HG03342 (cell line): ENCODE results near the gene PRDX5.

Source experiments
- ATAC-seq: cut with Tn5 transposase; IDR thresholded peaks from one replicate; pipeline ENCODE4 v1.9.1; 2021; ENCODE audit warnings: mild to moderate bottlenecking, moderate library complexity; ENCODE audit not compliant: unreplicated experiment

PRDX5 gene

DNA sequence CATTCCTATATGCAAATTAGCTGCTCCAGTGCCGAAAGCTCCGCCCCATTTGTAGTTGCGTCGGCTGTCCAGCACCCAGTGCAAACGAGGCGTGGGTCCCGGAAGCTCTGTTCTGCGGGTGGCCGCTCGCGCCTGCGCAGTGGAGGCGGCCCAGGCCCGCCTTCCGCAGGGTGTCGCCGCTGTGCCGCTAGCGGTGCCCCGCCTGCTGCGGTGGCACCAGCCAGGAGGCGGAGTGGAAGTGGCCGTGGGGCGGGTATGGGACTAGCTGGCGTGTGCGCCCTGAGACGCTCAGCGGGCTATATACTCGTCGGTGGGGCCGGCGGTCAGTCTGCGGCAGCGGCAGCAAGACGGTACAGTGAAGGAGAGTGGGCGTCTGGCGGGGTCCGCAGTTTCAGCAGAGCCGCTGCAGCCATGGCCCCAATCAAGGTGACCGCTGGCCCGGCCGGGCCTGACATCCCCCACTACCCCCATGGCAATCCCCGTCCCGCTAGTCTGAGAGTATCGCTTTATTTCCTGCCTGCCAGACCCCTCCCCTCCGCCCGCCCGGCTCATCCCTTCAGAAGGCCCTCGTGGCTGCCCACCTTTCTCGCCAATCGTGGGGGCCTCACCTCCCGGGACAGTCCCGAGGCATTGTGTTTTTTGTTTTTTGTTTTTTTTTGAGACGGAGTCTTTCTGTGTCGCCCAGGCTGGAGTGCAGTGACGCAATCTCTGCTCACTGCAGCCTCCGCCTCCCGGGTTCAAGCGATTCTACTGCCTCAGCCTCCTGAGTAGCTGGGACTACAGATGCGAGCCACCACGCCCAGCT, at the start of gene PRDX5:
Gene PRDX5, plus strand, starts transcription at position 161 of the 805 bp plus-strand sequence. Its CDS starts 95 bp downstream, at position 256.
- ATAC-seq = peak; percentile 76

DNA sequence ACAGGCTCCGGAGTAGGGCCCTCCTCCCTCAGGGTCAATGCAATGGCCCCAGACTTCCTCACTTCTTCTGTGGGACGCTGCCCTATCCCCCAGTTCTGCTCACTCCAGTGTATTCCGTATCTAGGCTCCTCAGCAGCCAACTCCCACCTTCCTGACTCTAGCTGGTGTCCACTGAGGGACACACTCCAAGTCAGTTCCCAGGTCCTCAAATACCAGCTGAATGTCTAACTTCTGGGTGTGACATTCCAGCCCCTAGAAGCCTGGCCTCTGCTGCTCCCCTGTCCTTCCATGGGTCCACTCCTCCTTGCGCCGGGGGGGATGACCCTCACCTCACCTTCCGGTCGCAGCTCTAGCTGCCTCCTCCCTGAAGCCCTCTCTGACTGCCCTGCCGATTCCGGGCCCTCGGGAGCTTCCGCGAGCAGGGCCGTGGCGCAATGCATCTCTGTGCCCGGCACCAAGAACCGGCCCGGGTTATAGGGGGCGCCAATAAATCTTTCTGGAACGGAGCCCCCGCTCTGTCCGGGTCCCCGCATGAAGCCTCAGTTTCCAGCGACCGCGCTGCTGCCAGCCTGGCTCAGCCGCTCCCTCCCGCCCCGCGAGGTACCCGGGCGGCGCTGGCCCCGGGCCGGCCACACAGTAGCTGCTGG, 48.9 kb upstream of the PRDX5 start:
- peak; percentile 15 for ATAC-seq

DNA sequence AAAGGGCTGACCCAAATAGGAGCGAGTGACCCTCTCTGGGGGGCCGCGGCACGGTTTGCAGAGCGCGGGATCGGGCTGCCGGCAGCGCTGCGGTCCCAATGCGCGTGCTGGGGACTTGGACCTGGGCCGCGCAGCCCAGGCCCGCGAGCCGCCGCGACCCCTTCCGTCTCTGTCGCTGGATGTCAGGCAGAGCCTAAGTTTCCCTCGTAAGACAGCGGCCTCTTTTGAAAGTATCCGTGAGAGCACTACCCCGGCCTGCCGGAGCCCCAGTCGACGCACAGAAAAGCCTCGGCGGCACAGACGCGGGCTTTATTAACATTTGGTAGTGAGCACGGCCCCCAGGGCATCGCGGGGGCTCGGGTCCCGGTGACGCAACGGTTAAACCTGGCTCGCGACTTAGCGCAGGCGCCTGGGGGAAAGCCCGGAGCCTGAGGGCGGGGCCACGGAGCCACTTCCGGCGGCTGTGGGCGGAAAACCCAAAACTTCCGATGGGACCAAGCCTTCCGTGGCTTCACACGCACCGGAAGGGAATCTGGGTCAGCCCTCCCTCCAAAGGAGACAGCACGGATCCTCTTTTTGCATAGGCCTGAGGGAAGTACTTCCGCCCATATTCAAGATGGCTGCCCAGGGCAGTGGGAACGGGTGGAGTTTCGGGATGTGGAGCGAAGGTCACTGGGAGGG, 48.2 kb upstream of the PRDX5 start:
- ATAC-seq = peak; percentile 63

DNA sequence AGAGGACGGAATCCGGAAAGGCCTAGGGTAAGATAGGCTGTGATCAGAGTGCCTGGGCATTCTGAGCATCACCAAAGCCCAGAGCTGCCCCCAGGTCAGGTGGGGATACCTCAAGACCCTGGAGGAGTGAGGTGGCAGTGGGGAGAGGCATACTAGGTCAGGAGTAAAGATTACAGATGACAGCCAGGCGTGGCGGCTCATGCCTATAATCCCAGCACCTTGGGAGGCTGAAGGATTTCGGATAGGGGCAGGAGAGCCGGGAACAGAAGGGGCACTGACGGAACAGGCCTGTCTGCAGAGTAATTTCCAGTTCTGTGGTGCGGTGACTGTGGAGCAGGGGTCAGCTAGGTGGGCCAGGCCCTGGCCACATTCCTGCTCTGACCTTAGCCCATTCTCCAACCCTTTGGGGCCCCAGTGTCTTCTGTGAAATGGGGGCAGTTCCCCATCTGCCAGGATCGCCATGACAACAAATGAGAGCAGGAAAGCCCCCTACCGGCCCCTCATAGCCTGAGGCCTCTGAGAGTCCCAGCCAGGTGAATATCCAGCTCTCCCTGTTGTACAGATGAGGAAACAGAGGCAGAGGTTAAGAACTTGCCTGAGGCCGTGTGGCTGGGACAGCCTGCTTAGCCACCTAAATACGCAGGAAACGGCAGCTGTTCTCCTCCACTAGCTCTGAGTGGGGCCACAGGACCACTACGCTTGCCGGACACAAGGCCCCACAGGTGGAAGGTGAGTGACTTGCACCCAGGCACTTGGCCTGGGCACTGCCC, 42.7 kb upstream of the PRDX5 start:
- no peak for ATAC-seq

DNA sequence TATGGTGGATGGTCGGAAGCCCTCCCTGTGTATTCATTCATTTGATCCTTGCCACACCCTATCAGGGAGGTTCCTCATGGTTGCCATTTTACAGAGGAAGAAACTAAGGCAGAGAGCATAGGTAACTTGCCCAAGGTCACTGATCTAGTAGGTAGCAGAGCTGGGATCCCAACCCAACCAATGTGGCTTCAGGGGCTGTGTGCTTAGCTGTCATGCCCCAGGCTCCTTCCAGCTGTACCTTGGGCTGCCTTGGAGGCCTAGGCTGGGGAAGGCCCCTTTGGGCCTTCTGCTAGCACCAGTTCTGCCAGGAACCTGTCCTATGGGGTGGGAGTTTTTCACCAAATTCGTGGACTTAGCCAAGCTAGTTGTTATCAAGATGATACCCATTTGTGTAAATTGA, 42.1 kb upstream of the PRDX5 start:
- no peak for ATAC-seq

DNA sequence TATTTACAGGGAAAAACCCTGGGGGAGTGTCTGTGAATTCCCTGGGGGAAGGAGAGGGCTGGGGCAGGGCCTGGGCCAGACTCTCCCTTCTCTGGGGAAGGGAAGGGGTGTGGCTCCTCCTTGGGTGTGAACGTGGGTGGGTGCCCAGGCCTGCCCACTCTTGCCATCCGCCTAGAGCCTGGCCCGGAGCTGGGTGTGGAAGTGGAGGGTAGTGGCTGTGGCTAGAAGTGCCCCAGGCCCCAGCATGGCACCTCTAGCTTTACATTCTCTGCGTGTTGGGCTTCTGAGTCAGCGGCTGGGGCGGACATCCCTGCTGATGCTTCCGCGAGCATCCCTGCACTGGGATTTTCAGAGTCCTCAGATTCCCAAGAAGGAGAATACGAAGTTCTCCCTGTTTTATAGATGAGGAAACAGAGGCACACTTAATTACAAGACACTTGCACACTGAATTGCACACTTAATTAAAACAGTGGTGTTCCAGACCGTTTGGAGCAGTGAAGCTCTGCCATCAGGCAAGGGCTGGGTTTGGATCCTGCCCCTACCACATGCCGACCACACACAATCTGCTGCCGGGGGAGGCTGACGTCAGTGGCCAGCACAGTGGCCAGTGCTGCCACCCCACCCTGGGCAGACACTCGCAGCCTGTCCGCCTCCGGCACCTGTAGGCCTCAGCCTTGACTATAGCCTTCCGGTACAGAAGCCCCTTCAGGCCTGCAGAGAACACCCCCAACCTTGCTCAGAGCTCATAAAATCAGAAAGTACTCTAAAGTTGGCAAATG, 41.1 kb upstream of the PRDX5 start:
- ATAC-seq = no peak

DNA sequence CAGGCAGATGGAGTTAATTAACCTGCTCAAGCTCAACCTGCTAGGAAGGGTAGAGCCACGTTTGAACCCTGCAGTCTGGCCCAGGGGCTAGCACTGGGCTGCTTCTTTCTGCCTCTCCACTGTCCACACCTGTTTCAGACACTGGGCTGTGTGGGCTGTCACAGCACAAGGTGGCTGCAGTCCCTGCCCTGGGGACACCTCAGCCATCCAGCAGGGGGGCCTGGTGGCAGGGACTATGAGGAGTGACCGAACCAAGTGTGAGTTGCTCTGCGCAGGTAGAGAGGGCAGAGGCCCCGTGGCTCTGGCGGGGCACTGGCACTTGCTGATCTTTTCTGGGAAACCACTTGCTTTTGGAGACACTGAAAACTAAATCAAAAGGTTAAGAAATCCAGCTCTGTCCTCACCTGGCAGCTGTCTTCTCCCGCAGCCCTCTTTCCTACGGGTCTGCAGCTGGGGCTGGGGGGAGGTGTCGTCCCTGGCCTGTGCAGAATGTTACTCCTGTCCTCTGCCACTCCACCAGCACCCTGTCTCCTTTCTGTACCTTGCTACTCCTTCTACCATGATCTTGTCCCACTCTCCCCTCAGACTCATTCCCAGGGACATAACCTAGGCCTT, 39.2 kb upstream of the PRDX5 start:
- ATAC-seq = no peak

DNA sequence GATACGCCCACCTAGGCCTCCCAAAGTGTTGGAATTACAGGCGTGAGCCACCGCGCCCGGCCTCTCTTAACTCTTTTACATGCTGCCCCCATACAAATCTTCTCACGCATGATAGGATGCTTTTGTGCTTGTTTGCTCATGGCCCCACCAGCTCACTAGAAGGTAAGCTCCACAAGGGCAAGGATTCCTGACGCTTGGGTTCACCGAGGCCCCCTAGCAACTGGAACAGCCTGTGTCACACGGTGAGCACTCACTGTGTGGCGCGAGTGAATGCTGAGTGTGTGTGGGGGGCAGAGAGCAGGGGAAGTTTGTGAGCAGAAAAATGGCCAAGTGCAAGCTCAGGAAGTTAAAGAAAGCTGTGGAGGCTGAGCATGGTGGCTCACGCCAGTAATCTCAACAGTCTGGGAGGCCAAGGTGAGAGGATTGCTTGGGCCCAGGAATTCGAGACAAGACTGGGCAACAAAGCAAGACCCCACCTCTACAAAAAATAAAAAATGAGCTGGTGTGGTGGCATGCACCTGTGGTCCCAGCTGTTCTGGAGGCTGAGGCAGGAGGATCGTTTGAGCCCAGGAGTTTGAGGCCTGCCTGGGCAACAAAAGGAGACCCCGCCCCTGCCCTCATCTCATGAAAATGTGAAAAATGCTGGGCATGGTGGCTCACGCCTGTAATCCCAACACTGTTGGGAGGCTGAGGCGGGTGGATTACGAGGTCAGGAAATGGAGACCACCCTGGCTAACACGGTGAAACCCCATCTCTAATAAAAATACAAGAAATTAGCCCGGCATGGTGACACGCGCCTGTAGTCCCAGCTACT, 35.8 kb upstream of the PRDX5 start:
- no peak for ATAC-seq

DNA sequence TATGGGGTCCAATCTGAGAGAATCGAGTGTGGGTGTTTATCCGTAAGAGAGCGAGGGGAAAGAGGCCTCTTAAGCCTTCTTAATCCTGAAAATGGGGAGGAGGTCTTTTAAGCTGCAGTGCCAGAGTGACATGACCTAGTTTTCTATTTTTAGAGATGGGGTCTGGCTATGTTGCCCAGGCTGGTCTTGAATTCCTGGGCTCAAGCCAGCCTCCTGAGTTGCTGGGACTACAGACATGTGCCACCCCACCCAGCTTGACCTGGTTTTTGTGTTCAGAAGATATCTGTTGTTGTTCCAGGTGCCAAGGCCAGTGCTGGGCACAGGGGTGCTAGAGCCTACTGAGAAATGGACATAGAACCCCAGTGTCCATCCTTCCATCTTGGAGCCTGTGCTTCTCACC, 34.8 kb upstream of the PRDX5 start:
- ATAC-seq = no peak

DNA sequence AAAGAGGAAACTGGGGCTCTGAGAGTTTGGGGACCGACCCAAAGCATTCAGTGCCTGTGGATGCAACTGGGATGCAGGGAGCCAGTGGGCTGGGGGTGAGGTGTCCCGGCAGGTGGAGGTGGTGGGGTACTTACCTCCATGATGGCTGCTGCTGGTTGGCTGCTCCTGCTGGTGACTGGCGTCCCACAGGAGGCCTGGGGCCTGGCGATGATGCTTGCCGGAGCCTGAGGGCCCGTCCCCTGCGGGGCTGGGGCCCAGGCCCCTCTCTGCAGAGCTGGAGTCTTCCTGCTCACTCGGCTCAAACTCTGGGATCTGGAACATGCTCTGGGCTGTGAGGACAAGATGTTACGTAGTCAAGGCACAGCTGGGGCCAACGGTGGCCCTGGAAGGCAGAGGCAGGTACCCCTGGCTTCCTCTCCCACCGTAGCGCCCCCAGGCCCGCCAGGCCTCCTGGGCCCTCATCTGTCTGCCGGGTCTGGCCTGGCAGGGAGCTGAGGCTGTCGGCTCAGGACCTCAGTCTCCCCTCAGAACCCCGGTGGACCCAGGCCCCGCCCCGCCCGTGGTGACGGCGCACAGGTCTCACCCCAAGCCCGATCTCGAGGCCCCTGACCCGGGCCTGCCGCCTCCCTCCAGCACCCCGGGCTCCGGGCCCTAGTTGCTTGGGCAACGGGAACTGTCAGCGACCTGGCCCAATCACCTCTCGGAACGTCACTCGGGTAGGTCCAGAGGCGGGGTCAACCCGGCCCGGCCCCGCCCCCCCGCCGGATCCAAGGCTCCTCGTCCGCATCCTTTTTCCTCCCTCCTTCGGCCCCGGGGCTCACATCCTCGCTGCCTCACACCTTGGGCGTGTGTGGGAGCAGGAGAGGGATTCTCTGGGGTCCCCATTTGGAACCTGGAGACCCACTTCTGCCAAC, 33.6 kb upstream of the PRDX5 start, which contains the start of gene BAD:
Gene BAD, minus strand, starts transcription at position 618 of the 914 bp plus-strand sequence. Its CDS starts 297 bp downstream, at position 321.
- ATAC-seq = peak; percentile 71

DNA sequence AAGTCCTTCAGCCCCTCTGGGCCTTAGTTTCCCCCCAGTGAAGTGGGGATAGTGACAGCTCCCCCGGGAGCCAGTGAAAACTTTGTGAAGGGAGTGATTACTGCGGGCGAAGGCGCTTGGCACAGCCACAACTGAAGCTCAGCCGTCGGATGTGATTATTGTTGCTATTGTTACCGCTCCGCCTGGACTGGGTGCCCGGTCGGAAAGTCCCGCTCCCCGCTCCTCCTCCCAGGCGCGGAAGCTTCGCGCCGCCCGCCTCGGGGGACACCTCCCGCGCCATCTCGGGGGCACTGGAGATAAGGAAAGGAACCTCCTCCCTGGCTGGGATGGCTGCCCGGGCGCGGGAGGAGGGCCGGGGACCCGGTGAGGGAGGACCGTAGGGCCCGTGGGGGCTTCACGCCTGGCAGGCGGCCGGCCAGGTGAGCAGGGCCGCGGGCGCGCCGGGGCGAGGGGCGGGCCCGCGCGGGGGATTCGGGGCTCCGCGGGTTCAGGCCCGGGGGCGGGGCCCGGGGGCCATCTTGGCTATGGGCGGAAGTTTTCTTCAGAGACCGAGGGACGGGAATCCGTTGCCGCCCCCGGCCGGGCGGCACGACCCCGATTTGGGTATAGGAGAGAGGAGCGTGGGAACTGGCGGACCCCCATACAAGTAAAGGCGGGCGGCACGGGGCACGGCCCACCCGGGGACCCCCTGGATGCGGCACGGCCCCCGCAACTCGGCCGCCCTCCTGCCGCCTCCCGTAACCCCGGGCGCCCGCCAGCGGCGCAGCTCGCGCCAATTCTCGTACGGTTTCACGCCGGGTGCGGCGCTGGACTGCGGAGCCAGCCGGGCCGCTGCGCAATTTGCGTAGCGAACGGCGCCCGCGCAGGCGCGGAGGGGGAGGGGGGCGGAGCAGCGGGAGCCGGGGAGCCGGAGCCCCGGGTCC, 32.7 kb upstream of the PRDX5 start, which contains the start of gene GPR137:
Gene GPR137, plus strand, starts transcription at position 887 of the 923 bp plus-strand sequence. CDS start 677 bp downstream, outside the sequence.
- peak; percentile 53 for ATAC-seq

DNA sequence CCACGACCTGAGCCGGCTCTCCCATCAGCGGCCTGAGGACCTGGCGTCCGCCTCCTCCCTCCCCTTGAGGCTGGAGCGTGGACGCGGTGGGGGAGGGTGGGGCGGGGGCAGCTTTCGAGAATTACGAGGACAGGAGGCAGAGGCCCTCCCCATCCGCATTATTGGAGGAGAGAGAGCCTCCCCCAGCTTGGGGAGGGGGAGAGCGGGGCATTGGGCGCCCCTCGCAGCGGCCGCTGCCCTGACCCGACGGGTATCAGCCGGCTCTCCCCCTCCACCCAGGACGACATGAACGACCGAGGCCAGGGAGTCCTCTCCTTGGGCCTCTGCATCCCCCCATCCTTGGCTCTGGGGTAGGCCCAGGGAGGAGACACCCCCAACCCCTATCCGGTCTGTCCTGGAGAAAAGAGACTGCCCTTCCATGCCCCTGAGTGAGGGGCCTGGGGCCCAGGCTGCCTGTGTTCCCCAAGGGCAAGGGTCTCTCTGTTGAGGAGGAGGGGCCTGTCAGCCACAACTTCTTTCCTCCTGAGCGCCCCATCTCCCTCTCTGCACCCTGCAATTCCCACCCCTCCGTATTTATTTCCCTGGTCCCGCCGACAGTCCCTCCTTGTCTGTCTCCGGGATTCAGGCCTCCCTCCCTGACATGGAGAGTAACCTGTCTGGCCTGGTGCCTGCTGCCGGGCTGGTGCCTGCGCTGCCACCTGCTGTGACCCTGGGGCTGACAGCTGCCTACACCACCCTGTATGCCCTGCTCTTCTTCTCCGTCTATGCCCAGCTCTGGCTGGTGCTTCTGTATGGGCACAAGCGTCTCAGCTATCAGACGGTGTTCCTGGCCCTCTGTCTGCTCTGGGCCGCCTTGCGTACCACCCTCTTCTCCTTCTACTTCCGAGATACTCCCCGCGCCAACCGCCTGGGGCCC, 31.8 kb upstream of the PRDX5 start:
- ATAC-seq = no peak

DNA sequence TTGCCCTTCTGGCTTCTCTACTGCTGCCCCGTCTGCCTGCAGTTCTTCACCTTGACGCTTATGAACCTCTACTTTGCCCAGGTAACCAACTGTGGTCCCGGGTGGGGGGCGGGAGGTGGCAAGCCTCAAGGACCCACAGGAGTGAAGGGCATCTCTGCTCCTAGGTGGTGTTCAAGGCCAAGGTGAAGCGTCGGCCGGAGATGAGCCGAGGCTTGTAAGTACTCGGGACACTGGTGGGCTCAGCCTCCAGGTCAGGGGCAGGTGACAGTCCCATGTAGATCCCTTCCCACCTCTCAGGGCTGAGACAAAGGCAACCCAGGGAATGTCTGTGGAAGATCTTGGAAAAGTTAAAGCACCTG, 31.1 kb upstream of the PRDX5 start:
- ATAC-seq = no peak

DNA sequence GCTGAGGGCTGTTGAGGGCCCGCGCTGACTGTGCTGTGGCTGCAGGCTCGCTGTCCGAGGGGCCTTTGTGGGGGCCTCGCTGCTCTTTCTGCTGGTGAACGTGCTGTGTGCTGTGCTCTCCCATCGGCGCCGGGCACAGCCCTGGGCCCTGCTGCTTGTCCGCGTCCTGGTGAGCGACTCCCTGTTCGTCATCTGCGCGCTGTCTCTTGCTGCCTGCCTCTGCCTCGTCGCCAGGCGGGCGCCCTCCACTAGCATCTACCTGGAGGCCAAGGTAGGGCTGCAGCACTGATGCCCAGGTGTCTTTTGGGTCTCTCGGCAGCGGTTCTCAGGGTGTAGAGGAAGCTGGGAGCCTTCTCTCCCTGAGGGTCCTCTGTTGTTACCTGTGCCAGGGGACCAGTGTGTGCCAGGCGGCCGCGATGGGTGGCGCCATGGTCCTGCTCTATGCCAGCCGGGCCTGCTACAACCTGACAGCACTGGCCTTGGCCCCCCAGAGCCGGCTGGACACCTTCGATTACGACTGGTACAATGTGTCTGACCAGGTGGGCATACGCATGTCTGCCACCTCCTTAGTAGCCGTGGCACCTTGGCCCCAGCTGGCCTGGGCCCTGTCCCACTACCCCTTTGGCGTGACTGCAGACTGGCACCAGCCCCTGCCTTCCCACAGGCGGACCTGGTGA, 30.1 kb upstream of the PRDX5 start:
- no peak for ATAC-seq

DNA sequence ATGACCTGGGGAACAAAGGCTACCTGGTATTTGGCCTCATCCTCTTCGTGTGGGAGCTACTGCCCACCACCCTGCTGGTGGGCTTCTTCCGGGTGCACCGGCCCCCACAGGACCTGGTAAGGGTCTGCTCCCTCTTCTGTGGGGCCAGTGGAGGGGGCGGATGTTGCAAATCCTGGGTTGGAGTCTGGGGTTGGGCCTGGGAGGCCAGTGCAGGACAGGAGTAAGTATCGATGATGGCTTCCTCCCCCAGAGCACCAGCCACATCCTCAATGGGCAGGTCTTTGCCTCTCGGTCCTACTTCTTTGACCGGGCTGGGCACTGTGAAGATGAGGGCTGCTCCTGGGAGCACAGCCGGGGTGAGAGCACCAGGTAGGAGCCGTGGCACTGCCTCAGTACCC, 29.6 kb upstream of the PRDX5 start:
- no peak for ATAC-seq
